ENCODE results near the gene TEPSIN.

GRCh38 chr17:81244358-81245023 is 5.6 kb upstream of the TEPSIN start:
- TF ChIP-seq ZNF565 (CRISPR knock-in tag; conservative IDR thresholded peaks at IDR 0.05; ENCODE audit: low read depth) (no peak), ZNF70 (CRISPR knock-in tag; IDR thresholded peaks at IDR 0.05) (no peak), POU6F1 (CRISPR knock-in tag; IDR thresholded peaks at IDR 0.05; ENCODE audit: borderline replicate concordance, low read depth) (no peak), RARB (CRISPR knock-in tag; IDR thresholded peaks at IDR 0.05) (no peak), PATZ1 (CRISPR knock-in tag; IDR thresholded peaks at IDR 0.05; ENCODE audit: borderline replicate concordance) (no peak), SNAI2 (CRISPR knock-in tag; IDR thresholded peaks at IDR 0.05) (no peak)

Measured in SK-N-SH treated with all-trans-retinoic acid at 6 μM for 48 hours (cell line).